ENCODE results near the gene USP20. TPM values are rescaled to one million over a fixed set of nuclear protein-coding genes. Genes with fewer than 3 reads are reported as not detected.

The USP20 gene
- polyA plus RNA-seq, 1 of the 3 experiments (the other 2 are of a cell fraction): 22.5 TPM

- Histone ChIP-seq H3K79me2 (ENCODE audit: insufficient read depth) (no peaks in the 10 kb centered on the region), H3K9me3 (no peaks in the 10 kb centered on the region), H3F3A (replicated peaks; ENCODE audit: insufficient read depth) (no peaks in the 10 kb centered on the region), H4K20me1 (ENCODE audit: insufficient read depth) (no peaks in the 10 kb centered on the region), H3K9ac (no peak overlapping the region), H3K27ac (ENCODE audit: low read depth in 2 of 2, low read length in 1 of 2) (no peak overlapping the region), H3K36me3 (replicated peaks in 1 of 2; ENCODE audit: control insufficient read depth in 1 of 2, insufficient read depth in 2 of 2, low read length in 1 of 2) (peaks cover 20 to 43% of the 10 kb centered on the region in 2 experiments), H3K27me3 (ENCODE audit: insufficient read depth) (no peaks in the 10 kb centered on the region), H3K4me2 (no peak overlapping the region), H3K4me1 (ENCODE audit: control insufficient read depth in 1 of 2, insufficient read depth in 2 of 2, low read depth in 1 of 2, low read length in 1 of 2) (no peaks in the 10 kb centered on the region), H2AFZ (ENCODE audit: low read depth) (no peak overlapping the region), H3K9me2 (no peaks in the 10 kb centered on the region), H3K4me3 (ENCODE audit: low read depth in 2 of 2, low read length in 1 of 2) (no peak overlapping the region)
- POLR2A ChIA-PET: no interaction called here
- WGBS (ENCODE audit: low lambda C conversion rate): 97% methylated on average over 4 of the region's 4 CpGs
- no peak for DNase-seq
- CTCF ChIA-PET: interaction anchor here (1.1 kb wide), 1 partner anchor 117 kb away, joined by 3 read pairs; no protein-coding TSS in a partner anchor
- no peak for TF ChIP-seq CTCF (IDR thresholded peaks at IDR 0.05)
- no peak for TF ChIP-seq CHD2 (IDR thresholded peaks at IDR 0.05; ENCODE audit: low read length, partially characterized antibody)
- TF ChIP-seq USF2 (IDR thresholded peaks at IDR 0.05; ENCODE audit: borderline replicate concordance, low read depth, low read length): no peak
- no peak for TF ChIP-seq TEAD4 (IDR thresholded peaks at IDR 0.05; ENCODE audit: borderline replicate concordance, insufficient read depth)
- TF ChIP-seq NFIC (IDR thresholded peaks at IDR 0.05; ENCODE audit: borderline replicate concordance): no peak
- no peak for TF ChIP-seq RFX5 (IDR thresholded peaks at IDR 0.05; ENCODE audit: low read length)
- no peak for TF ChIP-seq GABPA (IDR thresholded peaks at IDR 0.05; ENCODE audit: low read depth)
- TF ChIP-seq FOXJ3 (CRISPR knock-in tag; IDR thresholded peaks at IDR 0.05): no peak
- no peak for TF ChIP-seq JUND (IDR thresholded peaks at IDR 0.05)
- TF ChIP-seq IRF3 (IDR thresholded peaks at IDR 0.05; ENCODE audit: low read depth, low read length): no peak
- TF ChIP-seq USF1 (IDR thresholded peaks at IDR 0.05; ENCODE audit: borderline replicate concordance, low read depth): no peak
- no peak for TF ChIP-seq FOSL2 (IDR thresholded peaks at IDR 0.05; ENCODE audit: borderline replicate concordance, low read depth)
- no peak for TF ChIP-seq RXRA (IDR thresholded peaks at IDR 0.05; ENCODE audit: borderline replicate concordance, low read depth)
Measured at GRCh38 chr9:129921905-129922304, 86.6 kb downstream of the USP20 start.

- Histone ChIP-seq H3K27ac (ENCODE audit: low read depth in 2 of 2, low read length in 1 of 2) (no peak overlapping the region), H3K4me1 (ENCODE audit: control insufficient read depth in 1 of 2, insufficient read depth in 2 of 2, low read depth in 1 of 2, low read length in 1 of 2) (no peaks in the 10 kb centered on the region), H3K9ac (no peak overlapping the region), H3K27me3 (ENCODE audit: insufficient read depth) (no peaks in the 10 kb centered on the region), H3K9me2 (no peaks in the 10 kb centered on the region), H3K9me3 (no peaks in the 10 kb centered on the region), H3K79me2 (ENCODE audit: insufficient read depth) (no peaks in the 10 kb centered on the region), H2AFZ (ENCODE audit: low read depth) (no peak overlapping the region), H4K20me1 (ENCODE audit: insufficient read depth) (no peaks in the 10 kb centered on the region), H3K4me2 (no peak overlapping the region), H3K36me3 (replicated peaks in 1 of 2; ENCODE audit: control insufficient read depth in 1 of 2, insufficient read depth in 2 of 2, low read length in 1 of 2) (peaks cover 24 to 40% of the 10 kb centered on the region in 2 experiments), H3K4me3 (ENCODE audit: low read depth in 2 of 2, low read length in 1 of 2) (no peak overlapping the region), H3F3A (replicated peaks; ENCODE audit: insufficient read depth) (no peaks in the 10 kb centered on the region)
- ChIA-PET CTCF (no interaction called here), POLR2A (no interaction called here)
- no peak for DNase-seq
- 98% methylated on average over 6 of the region's 6 CpGs for WGBS (ENCODE audit: low lambda C conversion rate)
- TF ChIP-seq EP300 (IDR thresholded peaks at IDR 0.05; ENCODE audit: borderline replicate concordance in 1 of 2, low read depth in 1 of 2, low read length in 1 of 2) (no peak), USF1 (IDR thresholded peaks at IDR 0.05; ENCODE audit: borderline replicate concordance, low read depth) (no peak)
Measured at GRCh38 chr9:129923589-129923988, 88.3 kb downstream of the USP20 start.
